NB4 (cell line): Measurements from ENCODE around the gene ESR2.

Experiments used
- DNase-seq: peaks from one replicate; pipeline ENCODE4 v3.0.0; 2010; ENCODE audit warnings: low read depth
- H3K4me3 ChIP-seq: one replicate; pipeline ENCODE4 v1.5.1; 2011; ENCODE audit warnings: mild to moderate bottlenecking, low read depth, low read length, moderate library complexity
- CTCF ChIP-seq: IDR thresholded peaks from one replicate; pipeline ENCODE4 v1.5.1; 2012; ENCODE audit warnings: low read depth, low read length
- MYC ChIP-seq: IDR thresholded peaks from 2 replicates; pipeline ENCODE4 v1.6.1; 2011; ENCODE audit warnings: low read depth, low read length
- POLR2A ChIP-seq: IDR thresholded peaks from 2 replicates; pipeline ENCODE4 v1.6.1; 2011; ENCODE audit warnings: mild to moderate bottlenecking; ENCODE audit not compliant: insufficient read length; ENCODE audit errors: extremely low read depth
- TF ChIP-seq, protein P1 (sequence below): IDR thresholded peaks from 2 replicates; pipeline ENCODE4 v1.6.1; 2011; ENCODE audit warnings: low read depth, low read length

Gene ESR2

GRCh38 chr14:64170181-64170580 is 124.0 kb downstream of the ESR2 start:
- no peak overlapping the region for H3K4me3 ChIP-seq
- no peak for DNase-seq
- TF ChIP-seq POLR2A, result no peak
- TF ChIP-seq CTCF, result no peak
- no peak for TF ChIP-seq MYC
- TF ChIP-seq, protein P1, sequence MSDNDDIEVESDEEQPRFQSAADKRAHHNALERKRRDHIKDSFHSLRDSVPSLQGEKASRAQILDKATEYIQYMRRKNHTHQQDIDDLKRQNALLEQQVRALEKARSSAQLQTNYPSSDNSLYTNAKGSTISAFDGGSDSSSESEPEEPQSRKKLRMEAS, result no peak

- H3K4me3 ChIP-seq, result no peak overlapping the region
- no peak for DNase-seq
- TF ChIP-seq CTCF (no peak), POLR2A (no peak), MYC (no peak)
- TF ChIP-seq, protein P1, result no peak
Observed at GRCh38 chr14:64159588-64159987, 134.6 kb downstream of the ESR2 start.

DNA sequence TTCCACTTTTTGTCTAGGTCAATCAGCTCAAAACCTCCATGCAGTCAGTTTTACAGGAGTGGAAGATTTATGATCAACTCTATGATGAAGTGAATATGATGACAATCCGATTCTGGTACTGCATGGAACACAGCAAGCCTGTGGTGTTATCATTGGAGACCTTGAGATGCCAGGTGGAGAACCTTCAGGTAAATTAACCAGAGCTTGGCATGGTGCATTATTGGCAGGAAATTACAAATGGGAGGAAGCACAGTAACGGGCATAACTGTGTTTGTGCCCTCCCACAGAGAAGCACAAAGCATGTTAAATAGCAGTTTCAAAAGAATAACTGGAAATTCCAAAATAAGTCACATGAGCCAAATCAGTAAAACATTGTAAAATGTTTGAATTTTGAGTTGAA is 135.6 kb downstream of the ESR2 start:
- H3K4me3 ChIP-seq, result no peak overlapping the region
- TF ChIP-seq POLR2A (no peak), CTCF (no peak), MYC (no peak)
- TF ChIP-seq, protein P1, result no peak
- DNase-seq, result no peak

- TF ChIP-seq CTCF (no peak), POLR2A (no peak), MYC (no peak)
- TF ChIP-seq, protein P1, result no peak
- no peak overlapping the region for H3K4me3 ChIP-seq
- no peak for DNase-seq
Observed at GRCh38 chr14:64149921-64150320, 144.2 kb downstream of the ESR2 start.

DNA sequence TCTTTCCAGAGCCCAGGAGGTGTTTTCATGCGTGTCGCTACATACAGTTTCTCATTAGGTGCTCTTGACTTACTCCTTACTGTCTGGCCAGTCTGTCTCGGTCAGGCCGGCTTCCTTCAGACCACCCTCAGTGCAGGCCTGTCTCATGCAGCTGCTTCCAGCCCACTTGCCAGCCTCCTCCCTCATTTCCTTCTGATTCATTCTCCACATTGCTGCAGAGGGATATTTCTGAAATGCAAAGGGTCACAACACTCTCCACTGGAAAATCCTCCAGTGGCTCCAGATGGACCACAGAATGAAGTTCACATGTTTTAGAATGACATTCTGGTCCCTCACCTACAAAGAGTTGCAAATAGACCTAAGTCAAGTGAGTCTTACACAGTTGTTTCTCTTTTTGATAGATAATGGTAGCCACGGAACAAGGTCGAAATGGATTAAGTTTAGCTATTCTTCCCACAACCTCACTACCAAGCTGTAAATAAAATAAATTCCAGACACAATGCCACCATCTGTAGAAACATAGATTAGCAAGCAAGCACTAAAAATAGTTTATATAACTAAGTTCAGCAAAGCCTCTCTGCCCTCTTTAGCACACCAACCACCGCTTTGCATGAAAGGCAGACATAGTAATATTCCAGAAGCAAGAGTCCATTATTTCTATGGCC is 146.9 kb downstream of the ESR2 start:
- TF ChIP-seq, protein P1, result no peak
- TF ChIP-seq CTCF (no peak), POLR2A (no peak), MYC (no peak)

More for the DNA sequence above, 146.9 kb downstream of the ESR2 start:
- DNase-seq, result no peak
- H3K4me3 ChIP-seq, result no peak overlapping the region
